Measurements from ENCODE around the gene C3orf70. TPM values are rescaled to one million over a fixed set of nuclear protein-coding genes. Genes with fewer than 3 reads are reported as not detected.

Gene C3orf70
- total RNA-seq, 1 donor from 2014 or later, result 5.7 TPM

- DNase-seq (ENCODE audit: low read depth) (no peak), FAIRE-seq (no peak)
- H3K36me3 ChIP-seq (ENCODE audit: insufficient read depth, low read length), result no peaks in the 10 kb centered on the region
- no peaks in the 10 kb centered on the region for H4K20me1 ChIP-seq (ENCODE audit: insufficient read depth, low read length)
- TF ChIP-seq CTCF (IDR thresholded peaks at IDR 0.05; ENCODE audit: insufficient read depth, low read depth, low read length), result no peak
- TF ChIP-seq EZH2 (IDR thresholded peaks at IDR 0.05; ENCODE audit: insufficient read depth, low read length), result no peak
- no peak overlapping the region for H2AFZ ChIP-seq (ENCODE audit: low read depth, low read length)
- Mint-ChIP-seq H3K4me3 (ENCODE audit: unreplicated experiment) (no peak overlapping the region), H3K9me3 (ENCODE audit: unreplicated experiment) (peaks cover 2% of the 10 kb centered on the region), H3K4me1 (ENCODE audit: low read depth, unreplicated experiment) (no peaks in the 10 kb centered on the region), H3K27ac (ENCODE audit: unreplicated experiment) (no peak overlapping the region), H3K36me3 (ENCODE audit: low read depth, unreplicated experiment) (peaks cover 4% of the 10 kb centered on the region), H3K27me3 (ENCODE audit: low read depth, unreplicated experiment) (peaks cover 2% of the 10 kb centered on the region)
- H3K4me1 ChIP-seq (ENCODE audit: insufficient read depth, low read length), result no peaks in the 10 kb centered on the region
- no peak overlapping the region for H3K27ac ChIP-seq (ENCODE audit: low read depth, low read length)
- H3K4me2 ChIP-seq (ENCODE audit: low read length), result no peak overlapping the region
- H3K9ac ChIP-seq (ENCODE audit: low read length), result no peak overlapping the region
- no peaks in the 10 kb centered on the region for H3K27me3 ChIP-seq (ENCODE audit: insufficient read depth, low read length)
- H3K9me3 ChIP-seq (ENCODE audit: insufficient read depth, low read depth, low read length), result no peaks in the 10 kb centered on the region
- H3K4me3 ChIP-seq (ENCODE audit: insufficient read depth, low read depth, low read length), result no peak overlapping the region
- H3K79me2 ChIP-seq (ENCODE audit: insufficient read depth, low read length), result no peaks in the 10 kb centered on the region
These were observed 77.3 kb downstream of the C3orf70 start for GRCh38 chr3:185075547-185075946.

GRCh38 chr3:185071287-185071800, 81.5 kb downstream of the C3orf70 start:
- H3K9me3 ChIP-seq (ENCODE audit: insufficient read depth, low read depth, low read length), result no peaks in the 10 kb centered on the region
- H3K4me1 Mint-ChIP-seq (ENCODE audit: low read depth, unreplicated experiment), result no peaks in the 10 kb centered on the region
- peaks cover 4% of the 10 kb centered on the region for H3K36me3 Mint-ChIP-seq (ENCODE audit: low read depth, unreplicated experiment)

More at GRCh38 chr3:185071287-185071800, 81.5 kb downstream of the C3orf70 start:
- Histone ChIP-seq H3K79me2 (ENCODE audit: insufficient read depth, low read length) (no peaks in the 10 kb centered on the region), H2AFZ (ENCODE audit: low read depth, low read length) (no peak overlapping the region), H4K20me1 (ENCODE audit: insufficient read depth, low read length) (no peaks in the 10 kb centered on the region), H3K9ac (ENCODE audit: low read length) (no peak overlapping the region), H3K4me2 (ENCODE audit: low read length) (no peak overlapping the region), H3K4me1 (ENCODE audit: insufficient read depth, low read length) (no peaks in the 10 kb centered on the region), H3K27me3 (ENCODE audit: insufficient read depth, low read length) (no peaks in the 10 kb centered on the region), H3K36me3 (ENCODE audit: insufficient read depth, low read length) (no peaks in the 10 kb centered on the region), H3K4me3 (ENCODE audit: insufficient read depth, low read depth, low read length) (no peak overlapping the region), H3K27ac (ENCODE audit: low read depth, low read length) (no peak overlapping the region)
- FAIRE-seq (no peak), DNase-seq (ENCODE audit: low read depth) (no peak)
- Mint-ChIP-seq H3K4me3 (ENCODE audit: unreplicated experiment) (no peak overlapping the region), H3K27me3 (ENCODE audit: low read depth, unreplicated experiment) (peaks cover 2% of the 10 kb centered on the region), H3K9me3 (ENCODE audit: unreplicated experiment) (peaks cover 2% of the 10 kb centered on the region), H3K27ac (ENCODE audit: unreplicated experiment) (peak overlapping the region; percentile 47)
- TF ChIP-seq CTCF (IDR thresholded peaks at IDR 0.05; ENCODE audit: insufficient read depth, low read depth, low read length), result no peak
- no peak for TF ChIP-seq EZH2 (IDR thresholded peaks at IDR 0.05; ENCODE audit: insufficient read depth, low read length)
